Renal cortical epithelial cell (primary cell): ENCODE results near the gene IL3RA. TPM values are rescaled to one million over a fixed set of nuclear protein-coding genes. Genes with fewer than 3 reads are reported as not detected.
"Not testable (repeated sequence)": the region's sequence is repeated elsewhere in the genome, so short reads cannot be mapped to it uniquely, and the experiment has no call there.

ENCODE experiments used
- DNase-seq: peaks from one replicate; pipeline ENCODE4 v3.0.0-alpha.2; 2011; ENCODE audit warnings: low read depth
- total RNA-seq: library from RNA; depleted of rRNA; stranded (reverse); fragments of >200 nt; gene quantifications from 2 replicates; pipeline ENCODE4 v1.2.3, GENCODE V29; 2014

IL3RA gene
- total RNA-seq, 1 donor from 2014 or later, result not detected

DNA sequence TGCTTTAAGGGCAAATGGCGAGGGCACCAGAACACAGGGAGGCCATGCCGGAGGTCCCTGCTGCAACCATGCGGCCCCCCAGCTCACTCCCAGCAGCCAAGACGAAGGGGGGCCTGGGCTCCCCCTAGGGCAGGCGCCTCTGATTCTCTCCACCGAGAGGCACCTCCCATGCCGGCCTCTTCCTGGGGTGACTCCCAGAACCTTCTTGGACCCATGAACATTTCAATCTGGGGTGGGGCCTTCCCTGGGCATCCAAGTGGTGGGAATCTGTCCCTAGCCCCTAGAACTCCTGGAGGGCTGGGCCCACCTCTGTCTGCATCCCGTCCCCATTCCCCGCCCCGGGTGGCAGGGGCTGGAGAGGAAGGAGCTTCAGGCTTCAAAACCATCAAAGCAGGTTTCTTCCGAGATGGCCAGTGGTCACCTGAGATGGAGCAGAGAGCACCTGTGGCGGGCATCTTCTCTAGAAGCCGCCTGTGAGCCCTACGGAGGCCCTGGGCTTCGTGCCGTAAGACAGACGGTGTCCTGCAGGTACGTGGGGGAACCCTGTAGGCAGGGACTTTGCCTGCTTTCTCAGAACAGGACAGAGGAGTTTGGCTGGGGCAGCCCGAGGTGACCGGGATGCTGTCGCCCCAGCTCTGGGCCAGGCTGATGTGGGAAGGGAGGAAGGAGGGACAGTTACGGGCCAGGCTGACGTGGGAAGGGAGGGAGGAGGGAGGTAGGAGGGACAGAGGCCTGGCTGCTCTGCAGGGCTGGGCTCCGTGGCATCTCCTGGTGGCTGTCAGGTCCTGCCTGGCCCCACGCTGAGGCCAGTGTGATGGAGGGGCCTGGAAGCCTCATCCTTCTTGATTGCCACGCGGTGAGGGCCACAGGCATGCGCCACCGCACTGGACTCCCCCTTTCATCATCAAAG lies 62.1 kb downstream of the IL3RA start:
- DNase-seq, result no peak

DNA sequence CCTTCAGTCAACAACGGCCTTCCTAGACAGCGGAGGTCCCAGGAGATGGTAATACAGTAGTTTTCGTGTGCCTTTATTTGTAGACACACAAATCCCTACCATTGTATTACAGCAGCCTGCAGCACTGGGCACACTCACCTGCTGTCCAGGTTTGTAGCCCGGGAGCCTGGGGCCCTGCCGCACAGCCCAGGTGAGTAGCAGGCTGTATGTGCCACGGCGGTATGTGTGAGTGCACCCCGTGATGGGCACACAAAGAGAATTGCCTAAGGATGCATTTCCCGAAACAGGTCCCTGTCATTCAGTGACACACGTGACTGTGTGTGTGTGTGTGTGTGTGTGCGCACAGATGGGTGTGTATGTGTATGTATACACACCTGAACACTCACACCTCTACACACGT lies 63.5 kb downstream of the IL3RA start:
- no peak for DNase-seq

DNA sequence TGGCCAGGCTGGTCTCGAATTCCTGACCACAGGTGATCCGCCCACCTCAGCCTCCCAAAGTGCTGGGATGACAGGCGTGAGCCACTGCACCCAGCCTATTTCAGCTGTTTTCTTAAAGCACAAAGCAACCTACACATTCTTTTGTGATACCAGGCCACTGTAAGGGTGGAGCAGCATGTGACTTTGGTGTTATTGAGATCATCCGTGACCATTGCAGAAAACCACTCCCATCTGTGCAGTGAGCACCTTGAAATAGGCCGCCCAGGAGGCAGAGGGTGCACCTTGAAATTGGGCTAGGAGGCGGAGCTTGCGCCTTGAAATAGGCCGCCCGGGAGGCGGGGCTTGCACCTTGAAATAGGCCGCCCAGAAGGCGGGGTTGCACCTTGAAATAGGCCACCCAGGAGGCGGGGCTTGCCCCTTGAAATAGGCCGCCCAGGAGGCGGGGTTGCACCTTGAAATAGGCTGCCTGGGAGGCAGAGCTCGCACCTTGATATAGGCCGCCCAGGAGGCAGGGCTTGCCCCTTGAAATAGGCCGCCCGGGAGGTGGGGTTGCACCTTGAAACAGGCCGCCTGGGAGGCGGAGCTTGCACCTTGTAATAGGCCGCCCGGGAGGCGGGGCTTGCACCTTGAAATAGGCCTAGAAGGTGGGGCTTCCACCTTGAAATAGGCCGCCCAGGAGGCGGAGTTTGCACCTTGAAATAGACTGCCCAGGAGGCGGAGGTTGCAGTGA lies 64.3 kb downstream of the IL3RA start:
- DNase-seq, result no peak

GRCh38 chrX:1401611-1402430 lies 65.2 kb downstream of the IL3RA start:
- DNase-seq, result no peak

DNA sequence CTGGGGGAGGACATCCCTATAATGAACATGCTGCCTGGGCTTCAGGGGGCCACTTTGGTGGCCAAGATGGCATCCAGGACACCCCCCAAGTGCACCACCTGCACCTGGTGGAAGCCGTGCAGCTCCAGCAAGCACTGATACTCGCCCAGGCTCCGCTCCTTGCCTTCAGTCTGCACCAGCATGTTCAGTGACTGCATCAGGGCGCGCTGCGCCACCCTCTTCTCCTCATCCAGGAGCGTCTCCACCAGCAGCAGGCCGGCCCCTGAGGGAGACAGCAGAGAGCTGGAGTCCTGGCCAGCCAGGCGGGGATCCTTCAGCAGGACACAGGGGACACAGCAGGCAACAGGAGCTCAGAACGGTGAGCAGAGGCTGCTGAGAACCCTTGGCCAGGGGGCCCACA lies 66.6 kb downstream of the IL3RA start:
- DNase-seq, result no peak

- not testable (repeated sequence) for DNase-seq
Observed at GRCh38 chrX:1403867-1404266, 67.3 kb downstream of the IL3RA start.

DNA sequence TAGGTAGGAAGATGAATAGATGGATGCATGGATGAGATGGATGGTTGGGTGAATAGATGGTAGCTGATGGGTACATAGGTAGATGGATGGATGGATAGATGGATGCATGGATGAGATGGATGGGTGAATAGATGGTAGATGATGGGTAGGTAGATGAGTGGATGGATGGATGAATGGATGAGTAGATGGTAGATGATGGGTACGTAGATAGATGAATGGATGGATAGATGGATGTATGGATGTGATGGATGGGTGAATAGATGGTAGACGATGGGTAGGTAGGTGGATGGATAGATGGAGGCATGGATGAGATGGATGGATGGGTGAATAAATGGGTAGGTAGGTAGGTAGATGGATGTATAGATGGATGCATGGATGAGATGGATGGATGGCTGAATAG lies 69.2 kb downstream of the IL3RA start:
- not testable (repeated sequence) for DNase-seq

- no peak for DNase-seq
Observed at GRCh38 chrX:1407035-1407434, 70.5 kb downstream of the IL3RA start.

GRCh38 chrX:1411326-1411725 lies 74.7 kb downstream of the IL3RA start:
- no peak for DNase-seq

DNA sequence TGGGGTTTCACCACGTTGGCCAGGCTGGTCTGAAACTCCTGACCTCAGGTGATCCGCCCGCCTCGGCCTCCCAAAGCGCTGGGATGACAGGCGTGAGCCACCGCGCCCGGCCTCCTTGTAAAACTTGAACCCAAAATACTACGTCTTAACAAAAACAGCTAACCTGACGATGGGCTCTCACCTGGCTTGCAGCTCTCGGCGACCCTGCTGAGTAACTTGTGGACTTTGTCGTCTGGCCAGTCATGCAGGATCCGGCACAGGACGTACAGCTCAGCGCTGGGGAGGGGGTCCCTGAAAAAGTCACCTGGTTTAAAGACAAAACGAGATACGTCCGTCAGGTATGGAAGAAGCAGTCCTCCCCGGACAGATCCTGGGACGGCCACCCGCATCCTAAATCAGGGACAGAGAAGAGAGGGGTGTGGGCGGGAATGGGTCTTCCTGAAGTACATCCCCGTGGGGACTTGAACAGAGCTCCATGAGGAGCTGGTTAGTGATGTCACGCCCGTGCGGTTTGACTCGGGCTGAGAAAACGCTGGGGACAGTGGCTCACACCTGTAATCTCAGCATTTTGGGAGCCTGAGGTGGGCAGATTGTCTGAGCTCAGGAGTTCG lies 76.1 kb downstream of the IL3RA start:
- no peak for DNase-seq

GRCh38 chrX:1416327-1416784 lies 79.8 kb downstream of the IL3RA start:
- DNase-seq, result no peak

- DNase-seq, result no peak
Observed at GRCh38 chrX:1416965-1417760, 80.6 kb downstream of the IL3RA start.

- no peak for DNase-seq
Observed at GRCh38 chrX:1417921-1418771, 81.6 kb downstream of the IL3RA start.

GRCh38 chrX:1418901-1419544 lies 82.4 kb downstream of the IL3RA start:
- DNase-seq, result no peak

GRCh38 chrX:1419545-1420355 lies 83.2 kb downstream of the IL3RA start:
- no peak for DNase-seq

GRCh38 chrX:1420371-1420770 lies 83.8 kb downstream of the IL3RA start:
- DNase-seq, result no peak

DNA sequence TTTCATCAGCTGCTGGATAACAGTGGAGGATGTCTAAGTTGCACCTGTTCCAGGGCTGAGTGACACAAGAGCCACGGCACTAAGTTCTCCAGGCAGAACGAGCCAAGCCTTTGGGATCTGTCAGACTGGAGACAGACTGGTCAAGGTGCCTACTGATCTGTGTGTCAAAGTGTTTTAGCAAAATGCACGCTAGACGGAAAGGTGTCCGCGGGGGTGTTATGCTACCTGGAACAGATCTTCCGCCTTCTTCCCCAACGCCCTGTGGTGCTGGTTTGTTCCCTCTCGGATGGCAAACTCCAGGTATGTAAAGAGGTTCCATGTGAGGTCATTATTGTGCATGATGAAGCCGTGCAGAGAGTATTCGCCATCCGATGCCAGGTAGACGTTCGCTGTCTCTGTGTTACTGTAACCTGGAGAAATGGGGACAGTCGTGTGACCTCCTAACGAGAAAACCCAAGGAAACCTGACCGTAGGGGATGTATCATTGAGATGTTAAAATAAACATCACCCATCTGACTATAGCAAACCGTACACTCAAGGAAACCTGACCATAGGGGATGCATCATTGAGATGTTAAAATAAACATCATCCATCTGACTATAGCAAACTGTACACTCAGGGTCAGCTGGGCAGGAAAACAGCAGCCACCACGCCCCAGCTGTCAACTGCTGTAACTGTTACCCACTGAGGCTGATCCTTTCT lies 85.0 kb downstream of the IL3RA start:
- no peak for DNase-seq

GRCh38 chrX:1422135-1422465 lies 85.5 kb downstream of the IL3RA start:
- no peak for DNase-seq
